Ishikawa (cell line): ENCODE results near the gene TUBA1A.

Source experiments
- EGR1 ChIP-seq: IDR thresholded peaks from 2 replicates; pipeline ENCODE4 v1.6.1; 2012
- EP300 ChIP-seq: IDR thresholded peaks from 2 replicates; pipeline ENCODE4 v1.6.1; 2012; ENCODE audit warnings: borderline replicate concordance
- NFIC ChIP-seq: IDR thresholded peaks from 2 replicates; pipeline ENCODE4 v1.6.1; 2012
- YY1 ChIP-seq: IDR thresholded peaks from 2 replicates; pipeline ENCODE4 v1.6.1; 2012; ENCODE audit warnings: low read depth

DNA sequence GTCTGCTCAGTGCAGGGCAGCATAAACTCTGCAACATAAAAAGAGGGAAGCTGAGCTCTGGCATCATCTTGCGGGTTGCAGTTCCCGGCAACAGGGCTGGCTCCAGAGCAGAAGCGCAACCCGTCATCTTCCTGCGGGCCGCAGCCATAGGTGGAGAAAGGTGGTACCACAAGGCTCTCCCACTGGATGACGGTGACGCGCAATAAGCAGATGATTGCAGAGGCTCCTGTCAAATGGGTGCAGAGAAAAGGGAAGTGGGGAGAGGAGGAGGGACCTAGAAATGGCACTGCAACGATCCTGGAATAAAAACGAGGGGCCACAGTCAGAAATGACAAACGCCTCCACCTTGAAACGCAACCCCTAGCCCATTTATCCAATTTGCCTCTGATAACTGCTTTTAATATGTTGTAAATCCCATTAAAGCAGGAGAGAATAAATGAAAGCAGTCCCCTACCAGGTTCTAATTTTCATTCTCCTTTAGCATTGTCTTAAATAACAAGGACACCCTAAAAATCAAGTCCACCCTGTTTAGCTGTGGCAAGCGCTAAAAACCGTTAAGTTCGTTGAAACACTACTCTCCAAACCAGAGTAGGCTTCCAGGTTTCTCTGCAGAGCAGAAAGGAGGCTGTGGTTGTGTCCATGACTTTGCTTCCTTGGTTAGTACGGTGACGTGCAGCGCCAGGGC is 45.1 kb upstream of the TUBA1A start:
- TF ChIP-seq EGR1 (no peak), YY1 (no peak), EP300 (no peak), NFIC (no peak)
